Central memory CD4-positive, alpha-beta T cell (primary cell): ENCODE data around the gene RNF212B.

Source experiments
- DNase-seq: peaks from one replicate; pipeline ENCODE4 v3.0.0; 2022

Gene RNF212B

DNA sequence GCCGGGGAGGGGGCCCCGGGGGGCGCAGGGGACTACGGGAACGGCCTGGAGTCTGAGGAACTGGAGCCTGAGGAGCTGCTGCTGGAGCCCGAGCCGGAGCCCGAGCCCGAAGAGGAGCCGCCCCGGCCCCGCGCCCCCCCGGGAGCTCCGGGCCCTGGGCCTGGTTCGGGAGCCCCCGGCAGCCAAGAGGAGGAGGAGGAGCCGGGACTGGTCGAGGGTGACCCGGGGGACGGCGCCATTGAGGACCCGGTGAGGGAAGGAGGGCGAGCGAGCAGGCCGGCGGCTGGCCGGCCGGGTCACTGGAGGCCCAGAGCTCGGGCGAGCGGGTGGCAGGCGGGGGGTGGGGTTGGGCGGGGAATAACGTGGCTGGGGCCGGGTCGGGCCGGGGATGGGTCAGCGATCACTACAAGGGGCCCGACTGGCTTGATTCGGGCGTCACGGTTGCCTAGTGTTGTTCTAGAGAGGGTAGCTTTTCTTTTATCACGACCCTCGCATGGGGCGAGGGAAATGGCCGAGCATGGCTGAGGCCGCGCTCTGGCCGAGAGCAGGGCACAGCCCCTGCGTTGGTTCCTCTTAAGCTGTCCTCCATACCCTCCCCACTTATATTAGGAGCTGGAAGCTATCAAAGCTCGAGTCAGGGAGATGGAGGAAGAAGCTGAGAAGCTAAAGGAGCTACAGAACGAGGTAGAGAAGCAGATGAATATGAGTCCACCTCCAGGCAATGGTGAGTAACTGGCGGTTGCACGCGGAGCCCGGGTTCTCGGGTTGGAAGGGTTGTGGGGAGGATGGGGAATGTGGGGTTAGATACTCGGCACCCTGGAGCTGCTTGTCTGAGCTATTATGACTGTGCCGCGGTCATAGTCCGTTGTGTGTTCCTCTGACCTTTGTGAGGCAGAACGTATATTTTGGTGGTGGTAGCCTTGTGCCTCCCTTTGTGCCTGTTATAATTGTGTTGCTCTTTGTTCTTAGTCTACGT, 84.1 kb downstream of the RNF212B start:
- DNase-seq = peak; percentile 21
